Activated CD4-positive, CD25-positive, alpha-beta regulatory T cell treated with anti-CD3 and anti-CD28 coated beads, Interleukin-2, amount 50 U/mL, for 16 hours (primary cell): ENCODE data around the gene ALLC.
"Not testable (repeated sequence)": the region's sequence is repeated elsewhere in the genome, so short reads cannot be mapped to it uniquely, and the experiment has no call there.

Experiments used
- DNase-seq: peaks from one replicate; pipeline ENCODE4 v3.0.0-alpha.2; 2020; ENCODE audit warnings: low read depth, low spot score

ALLC gene

DNA sequence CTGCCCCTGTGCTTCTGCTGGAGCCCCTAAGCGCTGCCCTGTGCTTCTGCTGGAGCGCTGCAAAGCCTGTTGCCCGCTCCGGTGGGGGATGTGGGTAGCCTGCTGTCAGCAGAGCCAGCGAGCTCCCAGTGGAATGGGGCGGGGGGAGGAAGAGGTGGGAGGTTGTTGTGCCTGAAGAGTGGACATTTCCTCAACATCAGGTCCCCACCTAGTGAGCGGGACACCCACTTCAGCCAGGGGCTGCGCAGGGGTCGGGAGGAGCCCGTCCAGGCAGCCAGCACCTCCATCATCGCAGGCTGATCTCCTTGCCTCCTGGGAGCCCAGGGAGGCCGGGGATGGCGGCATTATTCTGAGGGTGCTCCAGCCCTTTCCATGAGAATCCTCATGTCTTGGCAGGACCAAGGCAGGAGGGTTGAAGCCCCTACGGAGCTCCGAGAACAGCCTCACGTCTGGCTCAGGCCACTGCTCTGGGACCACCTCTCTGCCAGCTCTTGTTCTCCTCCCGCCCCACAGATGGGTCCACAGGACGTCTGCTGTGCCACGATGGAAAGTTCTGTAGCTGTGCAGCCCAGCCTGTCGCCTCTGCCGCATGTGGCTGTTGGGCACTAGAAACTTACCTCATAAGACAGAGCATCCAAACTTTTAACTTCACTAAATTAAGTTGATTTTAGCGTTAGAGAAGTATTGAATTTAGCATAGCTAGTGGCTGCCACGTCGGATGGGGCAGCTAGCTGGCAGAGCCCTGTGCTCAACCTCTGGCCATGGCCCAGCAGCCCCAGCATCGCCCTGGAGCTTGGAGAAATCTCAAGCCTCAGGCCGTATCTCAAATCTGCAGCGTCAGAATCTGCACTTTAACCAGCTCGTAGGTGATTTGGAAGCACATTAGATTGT is 1.9 kb upstream of the ALLC start:
- DNase-seq, result no peak

DNA sequence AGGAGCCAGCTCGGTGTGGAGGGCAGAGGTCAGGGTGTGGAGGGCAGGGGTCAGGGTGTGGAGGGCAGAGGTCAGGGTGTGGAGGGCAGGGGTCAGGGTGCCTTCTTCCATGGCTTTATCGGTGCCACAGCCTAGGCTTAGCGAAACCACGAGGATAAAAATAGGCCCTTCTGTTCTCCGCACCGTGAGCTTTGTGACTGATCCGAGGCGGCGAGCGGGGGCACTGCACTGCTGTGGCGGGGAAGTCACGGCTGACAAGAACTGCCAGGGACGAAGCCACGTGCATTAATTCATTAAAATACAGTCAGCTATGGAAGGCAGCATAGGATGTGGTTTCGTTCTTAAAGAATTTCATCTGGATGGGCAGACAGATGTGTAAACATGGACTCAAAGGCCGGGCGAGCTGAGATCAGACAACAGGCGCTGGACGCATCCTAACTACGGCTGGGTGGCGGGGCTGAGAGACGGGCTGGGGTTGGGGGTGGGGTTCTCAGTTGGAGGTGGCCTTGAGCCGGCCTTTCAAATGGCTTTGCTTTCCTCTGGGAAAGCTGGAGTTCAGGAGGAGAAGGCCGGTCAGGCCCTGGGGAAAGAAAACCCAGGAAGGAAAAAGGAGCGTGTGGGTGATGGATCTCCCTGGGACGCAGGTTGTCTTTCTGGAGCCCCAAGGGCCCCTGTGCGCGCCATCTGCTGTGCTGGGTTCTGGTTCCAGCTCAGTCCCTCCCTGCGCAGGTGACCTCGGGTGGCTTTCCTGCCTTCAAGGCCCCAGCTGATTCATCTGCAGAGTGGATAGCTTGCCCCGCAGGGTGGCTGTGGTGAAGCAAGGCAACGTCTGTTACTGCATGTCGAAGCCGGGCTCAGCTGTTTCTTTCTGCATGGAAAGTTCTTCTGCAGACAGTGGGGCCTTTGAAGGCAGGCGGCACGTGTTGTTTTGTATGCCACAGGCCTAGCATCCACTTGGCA is 958 bp upstream of the ALLC start:
- no peak for DNase-seq

DNA sequence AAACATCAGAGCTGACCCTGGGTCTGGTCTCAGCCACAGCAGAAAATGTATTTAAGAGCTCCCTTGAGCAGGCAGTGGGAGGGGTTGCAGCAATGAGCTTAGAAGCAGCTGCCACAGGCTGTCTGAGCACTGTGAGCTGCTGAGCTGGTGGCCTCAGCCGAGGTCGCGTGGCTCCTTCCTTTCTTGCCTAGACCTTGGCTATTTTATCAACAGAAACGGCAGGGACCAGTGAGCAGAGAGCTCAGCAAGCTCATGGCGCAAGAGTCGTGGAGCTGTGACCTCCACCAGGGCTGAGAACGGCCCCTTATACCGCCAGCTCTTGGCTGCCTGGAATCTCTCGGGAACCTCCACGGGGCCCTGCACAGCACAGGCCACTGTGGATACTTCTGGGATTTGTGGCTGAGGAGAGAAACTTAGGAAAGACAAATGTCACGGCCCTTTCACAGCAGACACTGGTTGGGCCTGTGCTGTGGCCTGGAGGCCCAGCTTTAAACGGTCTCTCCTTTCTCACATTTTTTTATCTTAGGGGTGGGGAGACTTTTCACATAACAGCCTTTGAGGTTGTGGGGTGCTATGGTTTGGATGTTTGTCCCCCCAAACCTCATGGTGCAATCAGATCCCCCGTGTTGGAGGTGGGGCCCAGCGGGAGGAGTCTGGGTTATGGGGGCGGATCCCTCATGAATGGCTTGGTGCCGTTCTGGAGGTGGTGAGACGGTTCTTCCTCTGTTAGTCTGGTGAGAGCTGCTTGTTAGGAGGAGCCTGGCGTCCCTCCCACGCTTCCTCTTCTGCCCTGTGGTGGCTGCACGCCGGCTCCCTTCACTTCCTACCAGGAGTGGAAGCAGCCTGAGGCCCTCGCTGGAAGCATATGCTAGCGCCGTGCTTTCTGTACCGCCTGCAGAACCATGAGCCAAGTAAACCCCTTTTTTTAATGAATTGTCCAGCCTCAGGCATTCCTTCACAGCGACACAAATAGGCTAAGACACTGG is 1.7 kb downstream of the ALLC start:
- DNase-seq, result no peak

DNA sequence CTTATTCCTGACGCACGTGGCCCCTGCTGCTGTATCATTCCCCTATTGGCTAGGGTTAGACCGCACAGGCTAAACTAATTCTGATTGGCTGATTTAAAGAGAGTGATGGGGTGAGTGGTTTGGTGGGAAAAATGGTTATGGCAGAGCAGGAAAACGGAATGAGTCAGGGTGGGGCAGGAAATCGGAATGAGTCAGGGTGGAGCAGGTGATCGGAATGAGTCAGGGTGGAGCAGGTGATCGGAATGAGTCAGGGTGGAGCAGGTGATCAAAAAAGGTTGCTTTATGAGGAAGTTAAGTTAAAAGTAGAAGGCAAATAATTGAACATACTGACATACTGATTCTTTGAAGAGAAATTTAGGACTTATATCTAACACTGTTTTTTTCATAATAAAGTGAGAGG is 2.6 kb downstream of the ALLC start:
- DNase-seq, result not testable (repeated sequence)

DNA sequence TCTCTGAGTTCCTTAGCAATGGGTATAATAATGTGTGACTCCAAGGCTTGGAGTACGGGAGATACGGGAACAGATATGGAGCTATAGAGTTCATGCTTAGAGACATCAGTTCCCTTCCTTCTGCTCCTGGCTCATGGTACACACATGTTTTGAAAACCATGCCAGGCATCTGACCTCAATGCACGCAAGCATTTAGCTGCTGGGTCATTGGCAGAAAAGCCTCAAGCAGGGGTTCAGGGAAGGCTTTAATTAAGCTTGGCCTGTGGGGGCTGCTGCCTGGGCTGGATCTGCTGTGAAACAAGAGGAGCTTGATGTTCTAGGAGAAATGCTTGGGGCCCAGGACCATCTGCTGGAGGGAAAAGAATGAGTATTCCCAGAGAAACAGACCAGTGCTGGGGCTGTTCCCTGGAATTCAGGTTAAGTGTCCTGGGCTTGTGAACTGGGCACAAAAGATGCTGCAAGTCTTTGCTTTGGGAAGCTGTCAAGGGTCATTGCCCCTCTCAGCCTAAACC is 3.2 kb downstream of the ALLC start:
- no peak for DNase-seq

DNA sequence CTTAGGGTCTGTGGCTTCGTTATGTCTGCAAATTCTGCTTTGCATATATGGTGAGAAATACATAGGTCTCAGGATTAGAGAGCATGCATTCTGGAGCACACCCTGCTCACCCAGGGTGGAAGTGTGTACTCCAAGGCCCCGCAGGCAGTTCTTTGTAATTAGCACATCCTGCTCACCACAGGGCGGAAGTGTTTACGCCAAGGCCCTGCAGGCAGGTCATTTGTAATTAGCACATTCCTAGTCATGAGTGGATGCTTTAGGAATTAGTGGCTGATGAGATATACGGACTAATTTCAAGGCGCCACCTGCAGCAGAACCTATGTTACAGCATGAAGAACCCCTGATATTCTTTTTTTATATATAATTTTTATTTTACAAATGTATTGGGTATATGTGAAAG is 4.2 kb downstream of the ALLC start:
- no peak for DNase-seq

DNA sequence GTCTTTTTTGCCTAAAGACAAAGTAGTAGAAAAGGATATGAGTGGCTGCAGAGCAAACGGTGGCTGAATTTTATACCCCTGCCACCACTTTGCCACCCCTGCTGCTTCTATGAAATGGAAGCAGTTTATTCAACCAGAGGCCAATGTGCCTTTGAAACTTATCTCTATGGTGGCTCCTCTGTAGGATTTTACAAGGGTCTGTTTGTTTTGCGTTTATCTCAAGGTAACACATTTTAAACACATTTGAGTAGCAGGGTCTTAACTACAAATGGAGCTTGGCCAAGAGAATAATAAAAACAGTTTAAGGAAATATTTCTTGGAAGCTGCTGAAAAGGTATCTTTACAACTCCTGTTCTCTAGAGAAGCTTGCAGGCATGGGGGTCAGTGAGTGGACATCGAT is 6.1 kb downstream of the ALLC start:
- no peak for DNase-seq

DNA sequence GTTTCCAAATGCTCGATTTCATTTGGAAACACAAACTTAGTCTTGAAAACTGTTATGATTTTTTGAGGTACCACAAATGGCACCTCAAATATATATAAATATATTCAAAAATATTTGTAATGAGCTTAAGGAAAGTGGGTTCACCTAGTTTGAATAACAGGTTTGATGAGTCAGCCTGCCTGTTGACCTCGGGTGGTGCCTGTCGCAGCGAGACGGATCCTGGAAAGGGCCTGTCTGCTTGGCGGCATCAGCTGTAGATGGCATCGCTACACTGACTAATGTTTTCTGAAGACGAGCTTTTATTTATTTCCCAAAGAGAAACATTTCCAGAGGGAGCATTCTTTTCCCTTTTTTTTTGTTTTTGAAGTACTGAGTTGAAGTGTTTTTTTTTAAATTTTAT is 6.9 kb downstream of the ALLC start:
- no peak for DNase-seq

DNA sequence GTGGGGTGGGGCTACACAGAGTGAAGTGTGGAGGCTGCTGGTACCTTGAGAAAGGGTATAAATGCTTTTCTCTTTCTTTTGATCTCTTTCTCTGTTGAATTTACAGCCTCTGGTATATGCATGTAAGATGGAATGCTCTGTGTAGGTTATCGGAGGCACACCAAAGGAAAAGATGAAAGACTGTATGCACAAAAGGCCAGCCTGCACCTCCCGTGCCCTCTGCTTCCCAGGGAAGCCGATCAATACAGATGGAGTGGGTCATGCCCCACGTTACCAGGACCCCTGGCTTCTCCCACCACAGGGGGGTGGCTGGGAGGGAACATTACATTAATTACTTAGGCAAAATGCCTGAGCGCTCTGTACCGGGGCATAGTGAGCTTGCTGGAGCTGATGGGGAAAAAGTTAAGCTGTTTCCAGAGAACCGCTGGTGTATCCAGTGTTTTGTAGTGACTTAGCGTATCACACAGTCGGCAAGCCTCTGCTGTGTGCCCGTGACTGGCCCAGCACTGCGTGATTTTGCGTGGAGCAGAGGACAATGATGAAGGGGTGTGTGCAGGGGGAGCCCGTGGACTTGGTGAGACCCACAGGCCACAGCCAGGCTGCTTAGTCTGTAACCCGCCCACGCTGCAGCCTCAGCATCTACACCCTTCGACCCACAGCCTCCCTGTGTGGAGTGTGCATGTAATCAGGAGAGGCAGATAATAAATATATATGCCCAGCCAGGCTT is 8.0 kb downstream of the ALLC start:
- no peak for DNase-seq

DNA sequence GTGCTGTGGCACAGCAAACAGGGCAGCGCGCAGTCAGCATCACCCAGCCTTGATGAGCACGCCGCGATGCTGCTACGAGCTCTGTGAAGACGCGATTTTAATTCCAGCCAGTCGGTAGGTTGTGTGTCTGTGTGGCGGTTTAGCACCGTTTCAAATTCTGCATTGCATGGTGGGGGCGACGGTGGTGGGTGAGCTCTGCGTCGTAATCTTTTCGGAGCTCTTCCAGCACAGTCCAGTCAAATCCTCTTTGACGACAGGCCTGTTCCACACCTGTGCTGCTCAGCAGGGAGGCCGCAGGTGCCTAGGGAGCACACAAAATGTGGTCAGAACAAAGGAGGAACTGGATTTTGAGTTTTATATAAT is 8.6 kb downstream of the ALLC start:
- no peak for DNase-seq

DNA sequence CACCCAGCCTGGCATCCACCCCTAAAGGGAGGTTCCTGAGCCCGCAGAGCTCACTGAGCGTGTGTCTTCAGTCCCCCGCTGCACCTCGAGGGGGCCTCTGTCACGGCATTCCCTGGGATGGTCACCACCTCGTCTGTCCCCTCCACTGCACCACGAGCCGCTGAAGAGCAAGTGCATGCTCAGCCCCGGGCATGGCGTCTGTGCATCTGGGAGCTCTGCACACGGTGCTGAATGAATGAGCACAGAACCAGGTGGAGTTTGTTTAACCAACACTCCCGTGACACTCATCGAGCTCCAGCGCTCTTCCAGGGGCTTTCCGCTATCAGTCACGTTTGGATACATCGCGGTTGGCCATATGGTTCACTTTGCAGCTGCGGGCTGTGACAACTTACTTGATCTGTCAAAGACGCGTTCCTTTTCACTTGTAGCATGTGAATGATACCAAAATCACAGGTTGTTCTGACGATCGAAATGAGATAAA is 9.2 kb downstream of the ALLC start:
- no peak for DNase-seq

DNA sequence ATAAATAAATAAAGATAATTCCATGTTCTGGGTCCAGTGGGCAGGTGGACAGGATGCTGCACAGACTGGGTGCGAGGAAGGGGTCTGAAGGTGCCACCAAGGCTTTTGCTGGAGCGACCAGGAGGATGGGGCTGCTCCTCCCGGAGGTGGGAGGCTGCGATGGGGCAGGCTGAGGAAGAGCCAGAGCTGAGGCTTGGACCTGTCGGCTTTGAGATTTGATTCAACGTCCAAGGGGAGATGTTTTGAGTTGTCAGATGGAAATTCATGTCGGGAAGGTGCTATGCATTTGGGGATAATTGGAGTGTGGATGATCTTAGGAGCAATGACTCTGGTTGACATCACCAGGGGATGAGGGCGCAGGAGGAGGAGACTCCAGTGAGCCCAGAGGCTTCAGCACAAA is 11.7 kb downstream of the ALLC start:
- DNase-seq, result no peak

DNA sequence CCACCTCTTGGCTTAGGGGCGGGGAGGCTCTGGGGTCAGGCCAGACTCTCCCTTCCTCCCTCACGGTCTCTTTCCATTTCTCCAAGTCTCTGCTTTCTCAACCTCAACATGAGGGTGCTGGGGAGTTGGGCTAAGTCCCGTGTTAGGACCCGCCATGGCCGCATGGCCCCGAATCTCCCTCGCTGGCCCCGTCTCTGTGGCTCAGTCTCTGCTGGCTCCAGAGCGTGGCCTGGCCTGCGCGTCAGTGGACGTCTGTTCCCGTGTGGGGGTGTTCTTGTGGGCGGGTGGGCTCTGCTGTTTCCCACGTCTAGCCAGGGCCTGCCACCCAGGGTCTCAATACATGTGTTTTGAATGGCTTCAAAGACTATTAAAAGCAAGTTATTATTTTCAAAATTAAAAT is 12.4 kb downstream of the ALLC start:
- DNase-seq, result no peak

DNA sequence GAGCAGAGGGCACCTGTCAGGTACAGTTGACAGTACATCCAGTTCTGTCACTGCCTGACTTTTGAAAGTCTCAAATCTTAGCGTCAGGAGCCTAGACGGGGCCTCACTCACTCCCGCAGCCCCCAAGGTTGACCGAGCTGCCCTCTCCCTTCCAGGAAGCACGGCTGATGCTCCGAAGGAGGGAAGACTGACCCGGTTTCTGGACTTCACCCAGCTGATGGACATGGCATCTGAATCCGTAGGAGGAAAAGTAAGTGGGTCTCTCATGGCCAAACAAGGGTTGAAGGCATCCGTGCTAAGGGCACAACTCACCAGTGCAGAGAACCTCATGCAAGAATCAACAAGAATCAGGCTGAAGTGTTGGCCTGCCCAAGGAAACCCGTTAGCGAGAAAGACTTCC is 12.9 kb downstream of the ALLC start:
- DNase-seq, result no peak

DNA sequence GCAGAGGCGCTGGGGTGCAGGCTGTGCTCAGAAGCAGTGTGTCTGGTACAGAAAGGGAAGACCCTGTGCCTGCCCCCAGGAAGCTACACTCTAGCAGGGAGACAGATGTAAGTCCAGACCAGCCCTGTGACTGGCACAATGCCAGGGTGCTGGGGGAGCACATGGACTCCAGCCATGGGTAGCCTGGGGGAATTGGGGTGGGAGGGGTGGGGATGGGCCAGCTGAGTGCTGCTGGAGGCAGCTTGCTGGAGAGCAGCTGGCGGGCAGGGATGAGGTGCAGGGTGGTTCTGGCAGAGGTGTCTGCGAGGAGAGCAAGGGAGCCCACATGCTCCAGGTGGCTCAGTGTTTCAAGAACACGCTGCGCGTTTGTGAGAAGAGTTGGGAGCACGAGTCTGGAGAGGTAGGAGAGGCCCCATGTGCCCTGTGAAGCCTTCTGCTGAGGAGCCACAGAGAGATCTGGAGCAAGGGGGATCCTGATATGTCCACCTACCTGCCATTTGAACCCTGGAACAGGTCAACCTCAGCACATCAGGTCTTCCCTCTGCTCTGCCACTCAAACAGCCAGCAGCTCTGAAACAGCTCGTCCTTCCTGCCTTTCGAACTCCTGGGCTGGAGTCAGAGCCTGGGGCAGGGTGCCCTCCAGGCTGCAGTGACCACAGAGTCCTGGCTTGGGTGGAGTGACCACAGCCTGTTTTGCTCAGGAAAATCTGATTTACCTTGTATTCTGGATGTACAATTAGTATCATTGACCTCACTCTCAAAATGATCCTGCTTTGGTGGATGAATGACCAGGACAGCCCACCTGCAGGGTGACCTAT is 15.1 kb downstream of the ALLC start:
- no peak for DNase-seq

DNA sequence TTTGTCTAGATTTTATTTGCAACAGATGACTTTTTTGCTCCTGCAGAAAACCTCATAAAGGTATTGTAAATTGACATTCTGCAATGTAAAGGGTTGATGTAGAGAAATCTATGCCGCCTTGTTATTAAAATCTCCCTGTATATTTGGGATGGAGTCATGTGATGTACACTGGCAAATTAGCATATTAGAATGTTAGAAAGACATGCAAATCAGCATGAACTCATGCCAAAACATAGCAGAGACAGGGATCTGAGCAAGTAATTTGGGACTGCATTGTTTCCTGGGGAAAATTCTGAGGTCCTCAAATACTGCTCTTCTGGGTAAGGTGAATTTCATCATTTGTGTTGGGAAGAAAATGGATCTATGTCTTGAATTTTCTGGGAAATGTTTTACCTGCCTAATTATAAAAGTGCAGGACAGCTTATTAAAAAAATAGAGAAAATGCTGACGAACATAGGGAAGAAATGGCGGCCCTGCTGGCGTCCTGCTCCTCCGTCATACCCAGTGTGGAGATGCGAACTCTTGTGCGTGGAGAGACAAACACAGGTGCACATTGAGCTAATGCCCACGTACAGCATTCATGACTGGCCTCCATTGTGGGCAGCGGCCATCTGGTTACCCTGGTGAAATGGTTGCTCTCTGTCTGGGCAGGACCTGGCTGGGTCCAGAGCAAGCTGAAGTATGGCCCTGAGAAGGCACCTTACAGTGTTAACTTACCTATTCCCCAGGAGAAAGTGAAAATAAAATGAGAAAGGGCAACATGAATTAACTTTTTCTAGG is 16.3 kb downstream of the ALLC start:
- no peak for DNase-seq

DNA sequence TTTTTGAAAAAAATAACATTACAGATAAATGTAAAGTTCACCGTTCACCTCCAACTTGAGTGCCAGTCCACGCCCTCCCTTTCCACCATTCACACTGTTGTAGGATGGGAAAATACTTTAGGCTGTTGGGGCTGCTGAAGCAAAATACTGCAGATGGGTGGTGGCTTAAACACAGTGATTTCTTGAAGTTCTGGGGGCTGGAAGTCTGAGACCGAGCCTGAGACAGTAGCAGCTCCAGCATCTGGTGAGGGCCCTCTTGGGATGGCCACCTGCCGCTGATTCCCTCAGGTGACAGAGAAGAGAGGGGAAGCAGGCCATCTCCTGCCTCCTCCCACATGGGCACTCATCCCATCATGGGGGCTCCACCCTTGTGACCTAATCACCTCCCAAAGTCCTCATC is 17.7 kb downstream of the ALLC start:
- no peak for DNase-seq

DNA sequence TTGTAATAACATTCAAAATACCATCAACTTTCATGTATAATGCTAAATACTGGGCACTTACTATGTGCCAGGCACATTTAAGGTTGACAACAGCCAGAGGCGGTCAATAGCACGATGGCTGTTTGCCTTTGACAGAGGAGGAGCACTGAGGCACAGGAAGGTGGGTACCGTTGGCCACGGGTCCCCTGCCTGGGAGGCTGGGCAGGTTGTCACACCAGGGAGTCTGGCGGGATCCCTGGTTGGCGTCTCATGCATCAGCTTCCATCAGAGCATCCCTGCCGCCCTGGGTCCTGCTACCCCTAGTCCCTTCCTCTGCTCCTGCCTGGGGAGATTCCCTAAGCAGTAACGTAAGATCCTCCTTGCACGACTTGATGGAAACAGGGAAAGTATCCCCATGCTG is 19.4 kb downstream of the ALLC start:
- DNase-seq, result no peak

DNA sequence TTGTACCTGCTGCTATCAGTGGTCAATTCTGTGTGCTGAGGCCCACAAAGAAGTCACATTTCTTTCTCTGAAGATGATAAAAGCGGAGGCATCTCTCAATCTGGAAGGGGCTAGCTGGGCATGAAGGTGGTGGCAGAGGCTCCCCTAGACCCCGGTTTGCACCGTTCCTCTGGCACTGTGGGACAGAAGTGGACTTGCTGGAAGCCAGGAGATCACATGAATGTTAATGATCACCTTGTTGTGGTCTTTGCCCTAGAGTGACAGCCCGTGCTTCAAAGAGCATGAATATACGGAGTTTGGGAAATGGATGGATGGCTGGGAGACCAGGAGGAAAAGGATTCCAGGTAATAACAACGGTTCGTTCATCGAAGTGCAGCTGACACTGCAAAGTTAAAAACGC is 20.2 kb downstream of the ALLC start:
- no peak for DNase-seq
